Breast epithelium (tissue), 4 donors: ENCODE data around the gene EFTUD2. TPM values are rescaled to one million over a fixed set of nuclear protein-coding genes. Genes with fewer than 3 reads are reported as not detected.

Experiments used
- DNase-seq, 2 donors: peaks; one replicate each; pipeline ENCODE4 v3.0.0-alpha.2; 2019; ENCODE audit warnings: low spot score in 2 of 2
- H3K27ac ChIP-seq, 2 donors: fragments of 200-600 bp; sonication (generic) in 1 of 2; one replicate each; pipeline ENCODE4 v1.5.1; 2016 to 2019; ENCODE audit warnings: mild to moderate bottlenecking in 1 of 2
- H3K27me3 ChIP-seq, 2 donors: fragments of 200-600 bp; sonication (generic) in 1 of 2; one replicate each; pipeline versions ENCODE4 v1.5.1 to v1.6.0; 2017 to 2019; ENCODE audit warnings: control low read depth in 1 of 2, mild to moderate bottlenecking in 1 of 2
- H3K36me3 ChIP-seq: fragments of 200-600 bp; one replicate; pipeline ENCODE4 v1.5.1; 2019
- H3K4me1 ChIP-seq, 2 donors: fragments of 200-600 bp; sonication (generic); one replicate each; pipeline ENCODE4 v1.5.1; 2016 to 2019; ENCODE audit warnings: control low read depth in 1 of 2
- H3K4me3 ChIP-seq, 3 donors: fragments of 200-600 bp; sonication (generic); 1 replicate in 2 of 3; 2 replicates in 1 of 3; pipeline ENCODE4 v1.5.1; 2016 to 2019; ENCODE audit warnings: mild to moderate bottlenecking in 3 of 3, moderate library complexity in 2 of 3
- H3K9me3 ChIP-seq, 2 donors: fragments of 200-600 bp; sonication (generic) in 1 of 2; one replicate each; pipeline ENCODE4 v1.5.1; 2016 to 2019; ENCODE audit warnings: control low read depth in 1 of 2
- CTCF ChIP-seq, 3 donors: fragments of 450-650 bp; IDR thresholded peaks; one replicate each; pipeline ENCODE4 v1.5.1; 2016 to 2017; ENCODE audit warnings: antibody characterized with exemption in 3 of 3, mild to moderate bottlenecking in 3 of 3, moderate library complexity in 3 of 3
- POLR2A ChIP-seq: fragments of 450-650 bp; IDR thresholded peaks from one replicate; pipeline ENCODE4 v1.6.1; 2016; ENCODE audit warnings: antibody characterized with exemption, mild to moderate bottlenecking, moderate library complexity
- POLR2AphosphoS5 ChIP-seq, 3 donors: sonication (generic); formaldehyde crosslinking; IDR thresholded peaks; one replicate each; pipeline ENCODE4 v1.6.1; 2017; ENCODE audit warnings: antibody characterized with exemption in 3 of 3
- intact Hi-C: fragments of 100-400 bp; cut with DNase I; formaldehyde crosslinking; loops from one replicate; pipeline ENCODE4 v1.15.1; 2023; ENCODE audit warnings: low total_unique reads
- total RNA-seq, 3 donors: library from RNA; depleted of rRNA; stranded (reverse); fragments of >200 nt; gene quantifications; one replicate each; pipeline ENCODE4 v1.1.0, GENCODE V29; 2016

Gene EFTUD2
- total RNA-seq, 3 donors from 2014 or later = 58.1 to 71.4 (median 60.0) TPM

DNA sequence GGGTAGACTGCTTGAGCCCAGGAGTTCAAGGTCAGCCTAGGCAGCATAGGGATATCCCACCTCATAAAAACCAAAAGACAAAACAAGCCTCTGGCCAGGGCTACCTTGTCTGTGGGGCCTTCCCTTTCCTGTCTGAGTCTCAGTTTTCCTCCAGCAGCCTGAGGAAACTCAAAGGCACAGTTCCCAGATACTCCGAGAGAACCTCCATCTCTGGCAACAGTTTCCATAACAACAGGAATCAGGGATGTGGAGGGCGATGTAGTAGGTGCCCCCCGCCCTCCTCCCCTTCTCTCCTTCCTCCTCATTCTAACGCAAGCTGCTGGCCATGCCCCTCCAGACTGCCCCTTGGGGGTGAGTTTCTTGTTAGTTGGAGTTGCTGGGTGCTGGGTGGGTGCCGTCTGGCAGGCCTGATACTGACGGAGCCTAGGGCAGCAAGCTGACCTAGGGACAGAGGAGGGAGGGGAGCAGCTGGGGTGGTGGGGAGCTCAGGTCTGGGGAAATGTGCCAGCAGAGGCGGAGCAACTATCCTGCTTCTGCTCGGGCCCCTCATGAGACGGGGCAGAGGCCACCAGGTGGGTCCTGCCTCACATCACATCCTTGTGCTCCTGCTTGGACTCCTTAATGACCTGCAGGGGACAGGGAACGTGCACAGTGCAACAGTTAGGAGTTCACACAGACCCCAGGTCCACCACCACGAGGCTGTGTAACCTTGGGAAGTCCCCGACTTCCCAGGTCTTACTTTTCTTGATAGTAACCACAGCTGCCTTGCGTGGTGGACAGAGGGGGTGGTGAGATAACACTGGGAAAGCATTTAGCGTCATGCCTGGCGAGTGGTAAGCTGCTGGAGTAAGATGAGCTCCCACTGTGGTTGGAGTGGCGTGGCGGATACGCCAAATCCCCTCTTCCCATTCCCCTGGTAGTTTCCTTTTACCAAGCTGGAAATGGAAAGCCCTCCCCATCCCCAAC lies 7.8 kb upstream of the EFTUD2 start:
- H3K4me3 ChIP-seq = no peak overlapping the region
- no peaks in the 10 kb centered on the region for H3K9me3 ChIP-seq
- no peak for TF ChIP-seq POLR2AphosphoS5 (IDR thresholded peaks at IDR 0.05)
- TF ChIP-seq POLR2A = no peak
- no peak for TF ChIP-seq CTCF (IDR thresholded peaks at IDR 0.05)
- intact Hi-C loops = no loop called here
- H3K27me3 ChIP-seq = no peaks in the 10 kb centered on the region
- H3K36me3 ChIP-seq = no peaks in the 10 kb centered on the region
- H3K27ac ChIP-seq = no peak overlapping the region
- H3K4me1 ChIP-seq = no peaks in the 10 kb centered on the region
- no peak for DNase-seq

- no peaks in the 10 kb centered on the region for H3K27me3 ChIP-seq
- no peak for TF ChIP-seq POLR2AphosphoS5 (IDR thresholded peaks at IDR 0.05)
- TF ChIP-seq POLR2A = no peak
- no peak for TF ChIP-seq CTCF (IDR thresholded peaks at IDR 0.05)
- no peak for DNase-seq
- intact Hi-C loops = no loop called here
- no peaks in the 10 kb centered on the region for H3K36me3 ChIP-seq
- no peaks in the 10 kb centered on the region for H3K4me1 ChIP-seq
- no peak overlapping the region for H3K27ac ChIP-seq
- H3K4me3 ChIP-seq = no peak overlapping the region
- no peaks in the 10 kb centered on the region for H3K9me3 ChIP-seq
Measured at GRCh38 chr17:44906010-44906646, 6.9 kb upstream of the EFTUD2 start.

DNA sequence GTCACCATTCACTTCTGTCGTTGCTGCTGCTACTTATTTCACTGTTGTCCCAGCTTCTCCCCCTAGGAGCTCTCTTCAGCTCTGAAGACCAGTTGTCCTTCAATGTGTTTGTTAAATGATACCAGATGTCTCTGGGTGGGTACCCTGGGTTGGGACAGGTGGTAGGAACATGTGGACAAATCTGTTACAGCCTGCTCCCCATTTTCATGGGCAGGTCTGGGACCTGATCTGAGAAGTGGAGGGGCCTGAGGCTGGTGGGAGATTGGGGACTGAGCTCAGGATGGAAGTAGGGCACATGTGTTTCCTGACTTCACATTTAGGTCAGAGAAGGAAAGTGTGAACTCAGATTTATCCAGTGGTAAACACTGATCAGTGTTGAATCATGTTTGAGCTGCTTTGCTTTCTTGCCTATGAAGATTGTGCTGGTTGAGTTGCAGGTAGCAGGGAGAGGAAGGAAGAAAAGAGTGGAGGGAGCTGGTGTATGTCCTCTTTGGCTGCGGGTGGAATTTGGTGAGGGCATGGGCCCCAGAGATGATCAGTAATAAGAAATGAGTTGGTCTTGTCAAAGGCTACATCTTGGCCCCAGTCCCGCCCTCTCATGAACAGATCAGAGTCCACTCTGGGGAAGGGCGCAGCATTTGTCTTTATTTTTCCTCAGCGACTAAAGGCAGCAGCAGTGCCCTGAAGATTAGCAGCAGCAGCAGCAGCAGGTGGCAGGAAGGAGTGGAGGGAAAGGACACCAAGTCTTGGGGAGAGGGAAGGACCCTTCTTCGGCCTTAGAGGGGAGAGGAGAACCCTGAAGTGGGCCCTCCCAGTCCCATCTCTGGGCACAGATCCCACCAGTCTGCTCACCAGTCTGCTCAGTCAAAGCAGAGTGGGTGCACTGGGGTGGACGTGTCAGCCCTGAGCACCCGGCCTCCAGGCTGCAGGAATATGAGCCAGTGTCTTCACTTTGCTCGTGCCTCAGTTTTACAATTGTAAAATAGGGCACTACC lies 6.1 kb upstream of the EFTUD2 start:
- DNase-seq = no peak
- TF ChIP-seq CTCF (IDR thresholded peaks at IDR 0.05) (no peak), POLR2A (no peak), POLR2AphosphoS5 (IDR thresholded peaks at IDR 0.05) (no peak)
- Histone ChIP-seq H3K9me3 (no peaks in the 10 kb centered on the region), H3K4me3 (no peak overlapping the region), H3K4me1 (no peaks in the 10 kb centered on the region), H3K27me3 (no peaks in the 10 kb centered on the region), H3K36me3 (no peaks in the 10 kb centered on the region), H3K27ac (no peak overlapping the region)
- intact Hi-C loops = no loop called here

GRCh38 chr17:44904001-44904984 lies 5.0 kb upstream of the EFTUD2 start:
- H3K27me3 ChIP-seq = no peaks in the 10 kb centered on the region
- intact Hi-C loops = no loop called here
- no peak for DNase-seq

More at GRCh38 chr17:44904001-44904984, 5.0 kb upstream of the EFTUD2 start:
- H3K27ac ChIP-seq = no peak overlapping the region
- H3K4me1 ChIP-seq = no peaks in the 10 kb centered on the region
- TF ChIP-seq POLR2A (no peak), CTCF (IDR thresholded peaks at IDR 0.05) (no peak), POLR2AphosphoS5 (IDR thresholded peaks at IDR 0.05) (no peak)
- H3K4me3 ChIP-seq = no peak overlapping the region
- H3K9me3 ChIP-seq = no peaks in the 10 kb centered on the region
- H3K36me3 ChIP-seq = no peaks in the 10 kb centered on the region
